Inflammatory macrophage (primary cell): ENCODE measurements around the gene SAMD5.

Experiments
- DNase-seq, 2 donors: peaks; one replicate each; pipeline ENCODE4 v3.0.0-alpha.2; 2020 to 2022
- total RNA-seq, 18 experiments: gene quantifications; one replicate each; lab custom pipeline; 2026; ENCODE audit warnings: mixed read lengths in 6 of 18, inconsistent platforms in 2 of 18; lab: John Stamatoyannopoulos, UW

The SAMD5 gene
- 0 to 0.26 (median 0) reads per million in 18 experiments for total RNA-seq

DNA sequence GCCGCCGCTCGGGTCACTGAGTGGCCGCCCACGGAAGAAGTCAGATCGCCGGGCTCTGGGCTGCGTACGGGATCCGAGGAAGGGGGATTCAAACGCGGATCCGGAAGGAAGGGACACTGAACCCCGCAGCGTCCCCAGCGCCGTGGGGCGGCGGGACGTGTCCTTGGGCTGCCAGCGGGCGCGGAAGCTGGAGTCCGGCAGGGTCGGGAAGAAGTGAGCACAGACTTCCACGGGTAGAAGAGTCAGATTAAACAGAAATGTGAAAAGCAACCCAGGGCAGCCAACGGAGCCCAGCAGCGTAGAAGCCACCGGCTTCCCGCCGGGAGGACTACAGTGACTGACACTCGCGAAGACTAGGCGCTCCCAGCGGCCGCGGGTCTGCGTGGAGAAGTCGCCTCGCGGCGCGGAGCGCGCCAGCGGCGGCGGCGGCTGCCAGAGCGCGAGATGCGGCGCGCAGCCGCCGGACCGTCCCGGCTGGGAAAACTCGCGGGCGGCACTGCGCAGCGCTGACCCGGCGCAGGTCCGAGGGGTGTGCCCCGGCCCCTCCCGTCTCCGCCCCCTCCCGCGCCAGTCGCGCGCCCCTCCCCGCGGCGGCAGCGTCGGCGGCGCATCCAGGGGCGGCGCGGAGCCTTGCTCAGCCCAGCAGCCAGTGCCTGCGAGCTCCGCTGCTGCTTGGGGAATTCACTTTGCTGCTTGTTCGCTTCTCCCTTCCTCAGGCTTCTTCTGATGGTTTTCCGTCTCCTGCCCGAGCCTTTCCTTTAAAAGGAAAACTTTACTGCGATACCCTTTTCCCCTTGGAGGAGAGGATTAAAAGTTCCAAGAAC, at the start of gene SAMD5:
Gene SAMD5 (plus strand): TSS at position 649 of the 824 bp plus-strand sequence. CDS start 239 bp downstream, outside the sequence.
- peak in 1 of 2 donors; percentile 8 for DNase-seq

DNA sequence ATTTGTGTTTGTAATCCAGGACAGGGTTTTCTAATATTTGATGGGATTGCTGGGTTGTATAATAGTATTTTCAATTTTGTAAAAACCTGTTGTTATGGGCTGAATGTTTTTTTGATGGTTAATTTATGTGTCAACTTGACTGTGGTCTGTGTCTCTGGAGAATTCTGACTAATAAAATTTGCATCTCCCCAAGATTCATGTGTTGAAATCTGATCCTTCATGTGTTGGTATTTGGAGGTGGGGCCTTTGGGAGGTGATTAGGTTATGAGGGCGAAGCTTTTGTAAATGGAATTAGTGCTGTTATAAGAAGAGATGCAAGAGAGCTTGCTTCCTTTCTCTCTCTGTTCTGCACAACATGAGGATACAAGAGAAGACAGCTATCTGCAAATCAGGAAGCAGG, 48.7 kb upstream of the SAMD5 start:
- DNase-seq, result no peak

DNA sequence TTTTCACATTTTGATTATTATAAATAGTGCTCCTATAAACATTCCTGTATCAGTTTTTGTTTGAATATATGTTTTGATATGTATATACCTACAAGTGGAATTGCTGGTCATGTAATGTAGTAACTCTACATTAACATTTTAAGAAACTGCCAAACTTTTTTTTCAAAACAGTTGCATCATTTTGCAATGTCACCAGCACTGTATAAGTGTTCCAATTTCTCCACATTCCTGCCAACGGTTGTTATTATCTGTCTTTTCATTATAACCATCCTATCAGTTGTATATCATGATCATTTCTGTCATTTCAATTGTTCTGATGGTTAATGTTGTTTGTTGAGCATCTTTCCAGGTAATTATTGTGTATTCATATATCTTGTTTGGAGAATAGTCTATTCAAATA, 44.8 kb upstream of the SAMD5 start:
- no peak for DNase-seq

DNA sequence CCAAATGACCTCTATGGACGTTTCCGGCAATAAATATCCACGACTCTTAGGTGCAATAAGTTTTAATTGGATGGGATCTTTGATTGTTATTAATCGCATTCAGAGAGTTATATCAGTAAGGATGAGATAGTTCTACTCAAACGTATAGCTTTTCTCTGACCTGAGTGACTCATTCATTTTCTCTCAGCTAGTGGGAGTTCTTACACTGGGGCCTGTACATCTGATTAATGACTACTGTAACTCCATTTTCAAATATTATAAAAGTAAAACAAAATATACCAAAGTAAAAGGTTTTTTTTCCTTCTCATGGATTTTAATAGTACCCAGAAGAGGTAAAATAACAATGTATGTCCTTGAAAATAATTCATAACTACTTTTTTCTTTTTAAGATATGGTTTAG, 41.1 kb upstream of the SAMD5 start:
- no peak for DNase-seq

DNA sequence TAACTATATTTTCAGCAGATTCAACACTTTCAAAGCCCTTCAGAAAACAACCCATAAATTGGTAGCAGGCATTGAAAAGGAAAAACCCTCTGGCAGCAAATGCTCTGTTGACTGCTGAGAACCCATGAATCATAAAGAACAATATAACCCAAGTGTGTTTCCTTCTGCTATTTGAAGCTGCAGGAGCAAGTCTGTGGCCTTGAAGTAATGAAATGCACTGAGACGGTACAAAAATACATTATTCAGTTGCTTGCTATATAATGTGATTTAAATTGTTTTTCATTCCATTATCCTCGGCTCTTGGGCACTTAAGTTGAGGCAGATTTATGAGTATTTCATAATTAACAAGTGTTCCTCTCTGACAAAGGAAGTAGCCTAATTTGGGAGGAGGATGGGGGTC, 40.6 kb upstream of the SAMD5 start:
- DNase-seq, result no peak

DNA sequence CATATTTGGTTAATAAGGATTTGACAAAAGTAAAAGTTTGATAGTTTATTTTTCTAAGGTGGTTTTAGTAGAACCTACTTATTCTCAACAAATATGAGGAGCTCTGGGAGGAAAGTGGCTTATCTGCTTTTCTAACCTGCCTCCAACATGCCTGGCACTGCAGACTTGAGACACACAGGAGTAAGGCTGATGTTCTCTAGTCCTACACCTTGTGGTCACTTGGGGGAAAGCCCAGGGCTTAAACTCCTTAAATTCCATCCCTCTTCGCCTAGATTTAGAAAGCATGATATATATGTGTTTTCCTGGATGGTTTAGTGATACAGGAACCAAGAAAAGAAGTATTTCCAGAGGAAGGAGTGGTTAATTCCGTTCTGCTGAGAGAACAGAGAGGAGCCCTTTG, 39.9 kb upstream of the SAMD5 start:
- no peak for DNase-seq

DNA sequence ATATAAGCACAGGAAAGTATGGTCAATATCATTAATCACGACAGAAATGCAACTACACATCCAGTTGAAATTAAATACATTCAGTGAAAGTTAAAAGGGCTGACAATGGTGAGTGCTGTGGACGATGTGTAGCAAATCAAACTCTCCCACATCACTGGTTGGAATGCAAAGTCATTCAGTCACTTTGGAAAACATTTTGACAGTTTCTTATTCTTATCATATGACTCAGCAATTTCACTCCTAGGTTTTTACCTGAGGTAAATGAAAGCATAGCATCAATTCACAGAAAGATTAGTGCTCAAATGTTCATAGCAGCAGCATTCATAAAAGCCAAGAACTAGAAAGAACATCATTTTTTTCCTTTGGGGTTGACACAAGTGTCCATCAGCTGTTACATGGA, 28.6 kb upstream of the SAMD5 start:
- no peak for DNase-seq

DNA sequence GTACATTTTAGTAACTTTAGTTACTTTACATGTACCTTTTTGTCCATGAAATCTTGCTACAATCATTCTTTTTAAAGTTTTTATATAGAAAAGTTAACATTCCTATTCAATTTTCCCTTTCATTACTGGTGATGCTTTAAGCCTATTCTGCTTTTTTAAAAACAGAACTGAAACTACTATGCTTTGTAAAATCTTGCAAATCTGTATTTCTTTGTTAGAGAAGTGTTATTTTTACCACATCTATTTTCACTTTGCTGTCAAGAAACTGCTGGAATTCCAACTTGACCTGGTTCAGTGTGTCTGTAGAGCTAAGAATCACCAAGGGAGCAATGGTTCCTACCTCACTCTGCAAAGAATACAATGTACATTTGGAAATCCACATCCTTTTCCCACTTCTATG, 21.8 kb upstream of the SAMD5 start:
- no peak for DNase-seq

DNA sequence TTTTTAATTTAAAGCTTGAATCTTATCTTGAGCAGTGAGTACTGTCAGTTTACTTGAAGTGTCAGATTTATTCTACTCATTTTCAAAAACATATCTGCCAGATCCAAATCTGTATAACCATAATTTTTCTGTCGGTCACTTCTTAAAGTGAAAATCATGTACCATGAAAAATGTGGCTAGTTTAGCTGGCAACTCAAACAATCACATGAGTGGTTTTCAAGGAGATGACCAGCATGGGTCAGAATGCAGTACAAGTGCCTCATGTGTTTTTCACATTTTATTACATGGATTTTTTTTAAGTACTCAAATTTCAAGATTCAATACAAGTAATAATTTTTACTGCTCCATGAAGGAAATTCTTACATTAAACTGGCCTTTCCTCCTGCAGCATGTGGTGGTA, 11.0 kb upstream of the SAMD5 start:
- no peak for DNase-seq

DNA sequence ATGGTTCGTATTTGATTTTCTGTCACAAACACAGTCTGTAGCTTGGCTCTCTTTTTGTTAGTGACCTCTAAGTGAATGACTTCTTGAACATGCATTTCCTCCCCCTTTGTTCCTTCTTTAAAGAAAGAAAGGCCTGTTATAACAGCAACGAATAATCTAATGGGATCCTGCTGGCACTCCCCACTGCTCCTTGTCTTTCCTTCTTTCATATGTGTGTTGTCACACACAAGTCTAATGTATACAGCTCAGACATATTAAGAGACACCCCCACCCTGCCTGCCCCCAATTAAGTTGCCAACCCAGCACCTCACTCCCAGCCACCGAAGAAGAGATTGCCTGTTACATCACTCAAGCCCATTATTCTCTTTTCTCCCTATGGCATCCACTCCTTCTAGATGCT, 4.9 kb upstream of the SAMD5 start:
- no peak for DNase-seq

DNA sequence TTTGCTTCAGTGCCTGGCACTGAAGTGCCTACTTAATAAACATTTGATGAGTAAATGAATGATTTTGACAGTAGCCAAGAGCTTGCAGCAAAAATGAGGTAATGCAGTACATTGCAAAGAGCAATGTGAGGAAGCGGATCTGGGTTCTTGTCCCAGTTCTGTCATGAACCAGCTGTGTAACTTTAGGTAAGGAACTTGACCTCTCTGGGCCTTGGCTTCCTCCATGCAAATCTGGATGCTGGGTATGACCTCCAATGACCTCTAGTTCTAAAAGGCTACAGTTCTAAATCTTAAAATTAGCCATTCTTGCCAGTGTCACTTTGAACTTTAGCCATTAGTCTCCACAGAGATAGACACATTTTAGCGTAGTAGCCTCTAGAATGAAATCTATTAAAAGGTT, 3.6 kb upstream of the SAMD5 start:
- DNase-seq, result no peak

DNA sequence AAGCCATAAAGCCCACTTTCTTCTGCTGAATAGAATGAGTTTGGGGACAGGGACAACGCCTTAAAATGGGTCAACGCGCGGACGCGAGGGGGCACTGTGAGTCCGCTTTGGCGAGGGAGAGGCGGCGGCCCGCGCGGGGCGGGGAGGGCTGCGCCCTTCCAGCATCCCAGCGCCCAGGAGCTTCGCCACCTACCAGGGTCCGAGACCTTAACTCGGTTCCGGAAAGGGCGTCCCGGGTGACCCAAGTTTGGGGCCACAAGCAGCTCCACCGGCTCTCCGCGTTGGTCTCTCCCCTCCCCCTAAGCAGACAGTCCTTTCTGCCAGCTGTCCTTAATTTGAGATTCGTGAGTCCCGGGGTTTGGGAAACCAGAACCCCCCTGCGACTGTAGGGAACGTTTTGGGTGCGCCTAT, 1.8 kb upstream of the SAMD5 start:
- peak in 1 of 2 donors; percentile 29 for DNase-seq

DNA sequence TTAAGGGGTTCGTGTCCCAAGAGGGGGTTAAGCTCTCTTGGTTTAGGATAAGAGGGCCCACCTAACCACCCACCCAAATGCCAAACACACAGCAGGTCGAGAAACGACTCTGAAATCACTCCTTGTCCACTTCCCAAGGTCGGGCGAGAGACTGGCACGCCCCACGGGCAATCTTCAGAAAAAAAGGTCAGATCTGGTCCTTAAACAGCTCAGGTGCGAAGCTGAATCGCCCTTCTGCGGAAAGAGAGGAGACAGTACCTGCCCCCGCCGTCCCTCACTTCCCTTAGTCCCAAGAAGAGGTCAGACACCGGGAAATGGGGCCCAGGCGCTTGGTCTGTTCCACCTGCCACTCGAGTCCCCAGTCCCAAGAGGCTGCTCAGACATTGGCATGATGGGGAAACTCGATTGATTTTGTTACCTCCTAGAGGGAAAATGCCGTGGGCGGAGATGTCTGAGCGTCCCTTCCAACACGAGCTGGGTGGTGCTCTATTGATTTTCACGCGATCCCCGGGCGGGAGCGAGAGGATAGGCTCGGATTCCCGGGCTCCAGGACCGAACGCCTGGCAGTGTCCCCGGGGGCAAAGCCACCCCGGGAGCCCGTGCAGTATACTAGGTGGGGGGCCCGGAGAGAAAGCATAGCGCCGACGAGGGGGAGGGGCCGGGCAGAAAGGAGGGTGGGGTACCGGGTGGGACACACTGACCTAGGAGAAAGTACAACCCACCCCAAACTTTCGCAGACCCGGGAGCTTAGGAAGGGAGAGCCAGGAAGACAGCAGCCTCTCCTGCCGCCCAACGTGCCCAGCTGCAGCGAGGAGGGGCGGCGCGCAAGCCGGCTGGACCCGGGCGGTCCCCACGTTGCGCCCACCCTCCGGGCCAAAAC, 1.1 kb upstream of the SAMD5 start:
- no peak for DNase-seq

DNA sequence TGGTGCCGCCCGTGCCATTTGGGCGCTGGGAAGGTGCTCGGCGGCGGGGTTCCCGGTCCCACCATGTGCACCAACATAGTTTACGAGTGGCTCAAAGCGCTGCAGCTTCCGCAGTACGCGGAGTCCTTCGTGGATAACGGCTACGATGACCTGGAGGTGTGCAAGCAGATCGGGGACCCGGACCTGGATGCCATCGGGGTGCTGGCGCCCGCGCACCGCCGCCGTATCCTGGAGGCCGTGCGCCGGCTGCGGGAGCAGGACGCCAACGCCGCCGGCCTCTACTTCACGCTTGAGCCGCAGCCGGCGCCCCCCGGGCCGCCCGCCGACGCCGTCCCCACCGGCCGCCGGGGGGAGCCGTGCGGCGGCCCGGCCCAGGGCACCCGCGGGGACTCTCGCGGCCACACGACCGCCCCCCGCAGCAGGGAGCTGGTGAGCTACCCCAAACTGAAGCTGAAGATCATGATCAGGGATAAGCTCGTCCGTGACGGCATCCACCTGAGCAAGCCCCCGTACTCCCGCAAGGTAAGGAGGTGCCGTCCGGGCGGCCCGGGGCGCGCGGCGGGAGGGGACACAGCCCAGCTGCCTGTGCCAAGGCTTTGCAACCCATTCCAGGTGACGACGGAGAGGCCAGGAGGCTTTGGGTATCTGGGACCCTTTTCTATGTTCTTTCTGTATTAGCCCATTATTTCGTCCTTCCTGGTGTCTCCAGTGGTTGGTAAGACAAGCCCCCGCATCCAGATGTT, 547 bp downstream of the SAMD5 start:
- no peak for DNase-seq

DNA sequence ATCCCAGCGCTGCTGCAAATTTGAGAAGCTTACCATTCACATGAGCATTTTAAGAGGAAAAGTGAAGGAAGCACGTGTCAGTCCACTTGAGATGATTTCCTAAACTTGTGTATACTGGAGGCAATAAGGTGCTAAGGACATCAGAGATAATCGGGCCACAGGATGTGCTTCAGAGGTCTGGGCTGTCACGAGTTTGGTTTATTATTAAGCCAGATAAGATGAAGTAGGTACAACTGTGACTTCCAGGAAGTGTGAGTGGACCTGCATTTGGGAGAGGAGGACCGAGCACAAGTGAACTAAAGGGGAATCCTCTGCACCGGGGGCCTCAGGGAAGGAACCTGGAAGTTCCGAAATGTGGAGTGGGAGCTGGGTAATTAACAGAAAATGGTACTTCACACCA, 1.4 kb downstream of the SAMD5 start:
- no peak for DNase-seq

DNA sequence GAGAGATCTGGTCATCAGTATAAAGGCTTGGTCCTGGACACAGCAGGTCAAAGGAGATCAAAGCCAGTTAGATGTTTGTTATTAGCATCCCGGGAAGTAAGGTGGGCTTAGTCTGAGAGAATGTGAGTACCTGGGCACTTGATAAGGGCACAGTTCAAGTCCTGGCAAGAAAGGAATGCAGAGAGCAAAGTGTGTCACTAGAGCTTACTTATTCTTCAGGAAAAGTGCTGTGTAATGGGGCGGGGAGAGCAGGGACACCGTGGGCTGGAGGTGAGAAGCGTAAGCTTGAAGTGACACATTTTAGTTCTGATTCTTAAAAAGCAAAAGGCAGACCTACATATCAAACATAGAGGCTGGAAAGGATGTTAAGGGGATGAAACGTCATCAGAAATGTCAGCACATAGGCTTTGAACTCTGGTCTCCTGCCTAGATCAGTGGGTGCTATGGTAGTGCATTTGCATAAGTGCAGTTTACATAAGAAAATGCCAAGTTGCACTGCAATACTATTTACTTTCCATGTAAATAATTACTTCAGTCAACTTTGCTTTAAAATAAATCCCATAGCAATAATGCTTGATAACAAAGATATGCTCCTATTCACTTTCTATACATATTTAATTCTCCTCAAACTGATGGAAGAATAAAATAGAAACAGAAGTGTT, 2.6 kb downstream of the SAMD5 start:
- DNase-seq, result no peak

DNA sequence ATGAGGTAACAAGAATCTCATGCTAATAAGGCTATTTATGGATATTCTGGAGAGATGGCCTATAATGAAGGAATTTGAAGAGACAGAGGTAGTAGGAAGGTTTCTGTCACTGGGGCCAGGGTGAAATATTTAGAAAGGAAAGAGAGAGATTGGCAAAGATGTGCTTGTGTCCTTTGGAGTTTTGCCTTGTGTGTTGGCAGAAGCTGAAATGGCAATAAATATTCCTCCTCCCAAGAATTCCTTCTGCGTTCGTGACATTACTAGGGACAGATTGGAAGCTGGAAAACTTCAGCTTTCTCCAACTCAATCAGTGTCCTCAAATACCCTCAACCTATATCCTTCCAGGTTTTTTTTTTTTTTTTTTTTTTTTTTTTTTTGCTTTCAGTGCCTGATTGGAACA, 6.3 kb downstream of the SAMD5 start:
- DNase-seq, result no peak

DNA sequence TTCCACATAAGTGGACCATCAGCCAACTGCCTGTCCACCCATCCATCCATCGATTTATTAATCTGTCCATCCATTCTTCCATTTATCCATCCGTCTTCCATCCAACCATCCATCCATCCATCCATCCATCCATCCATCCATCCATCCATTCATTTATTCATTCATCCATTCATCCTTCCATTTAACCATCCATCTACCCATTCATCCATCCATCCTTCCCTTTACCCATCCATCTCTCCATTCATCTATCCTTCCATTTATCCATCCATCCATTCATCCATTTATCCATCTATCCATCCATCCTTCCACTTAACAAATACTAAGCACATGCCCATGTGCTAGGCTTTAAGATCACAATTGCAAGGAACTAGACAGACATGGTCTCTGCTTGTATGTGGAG, 6.8 kb downstream of the SAMD5 start:
- no peak for DNase-seq

DNA sequence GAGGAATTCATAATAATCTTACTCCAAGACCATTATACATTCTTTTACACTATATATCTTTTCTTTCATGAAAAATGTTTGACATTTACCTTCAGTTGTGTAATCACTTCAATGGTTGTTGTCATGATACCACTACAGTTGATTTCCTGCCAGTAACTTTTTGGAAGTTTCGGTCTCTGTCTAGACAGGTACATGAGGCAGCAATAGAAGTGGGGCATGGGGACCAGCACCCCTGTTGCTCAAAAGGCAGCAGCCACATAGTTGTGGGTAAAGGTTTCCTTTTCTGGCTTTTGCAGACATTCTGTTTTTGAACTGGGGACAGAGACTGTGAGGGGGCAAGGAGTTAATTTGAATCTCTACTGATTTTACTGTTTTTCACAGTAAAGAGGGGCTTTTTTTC, 14.1 kb downstream of the SAMD5 start:
- DNase-seq, result no peak

DNA sequence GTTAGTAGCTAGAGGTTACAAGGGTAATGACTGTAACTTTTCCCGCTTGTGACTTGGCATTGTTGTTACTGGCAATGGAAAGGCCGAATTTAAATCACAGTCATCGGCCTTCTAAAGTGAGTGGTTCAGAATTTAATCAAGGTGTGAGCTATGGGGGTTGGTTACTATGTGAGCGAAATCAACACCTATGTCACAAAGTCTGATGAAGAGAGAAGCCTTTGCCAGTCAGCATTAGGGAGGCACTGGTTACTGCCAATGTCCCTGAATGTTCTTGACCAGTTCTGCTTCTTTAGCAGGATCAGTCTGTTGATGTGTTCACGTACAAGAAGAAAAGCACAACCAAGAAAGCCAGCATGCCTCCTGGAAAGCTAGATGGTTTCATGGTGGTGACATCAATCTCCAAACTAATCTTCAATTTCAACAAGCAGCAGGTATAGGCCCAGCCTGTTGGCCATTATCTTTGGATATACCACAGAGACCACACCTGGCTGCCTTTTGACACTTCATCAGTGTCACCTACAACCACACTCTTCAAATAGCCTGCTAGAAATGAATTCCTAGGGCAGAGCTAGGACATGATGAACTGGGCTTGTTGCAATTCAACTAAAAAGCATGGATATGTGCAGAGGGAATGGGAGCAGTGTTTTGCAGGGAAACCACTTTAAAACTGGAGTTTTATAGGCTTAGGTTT, 17.2 kb downstream of the SAMD5 start:
- DNase-seq, result no peak

DNA sequence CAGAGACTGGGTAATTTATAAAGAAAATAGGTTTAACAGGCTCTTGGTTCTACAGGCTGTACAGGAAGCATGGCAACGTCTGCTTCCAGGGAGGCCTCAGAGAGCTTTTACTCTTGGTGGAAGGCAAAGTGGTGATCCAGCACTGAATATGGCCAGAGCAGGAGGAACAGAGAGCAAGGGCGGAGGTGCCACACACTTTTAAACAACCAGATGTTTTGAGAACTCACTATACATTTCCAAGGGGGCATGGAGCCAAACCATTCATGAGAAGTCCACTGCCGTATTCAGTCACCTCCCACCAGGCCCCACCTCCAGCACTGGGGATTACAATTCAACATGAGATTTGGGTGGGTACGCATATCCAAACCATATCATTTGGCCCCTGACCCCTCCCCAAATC, 18.7 kb downstream of the SAMD5 start:
- DNase-seq, result no peak
